Measurements from ENCODE around the gene RGS9. TPM values are rescaled to one million over a fixed set of nuclear protein-coding genes. Genes with fewer than 3 reads are reported as not detected.

RGS9 gene
- total RNA-seq, 1 donor from 2014 or later = 8.7 TPM

- no peak for TF ChIP-seq CTCF (IDR thresholded peaks at IDR 0.05)
- Histone ChIP-seq H3K36me3 (no peaks in the 10 kb centered on the region), H3K9me3 (no peaks in the 10 kb centered on the region), H3K4me3 (no peak overlapping the region), H3K27me3 (no peaks in the 10 kb centered on the region), H3K4me1 (no peaks in the 10 kb centered on the region), H3K27ac (no peak overlapping the region)
- DNase-seq = no peak
- intact Hi-C loops (cut with DNase I) = no loop called here
- ATAC-seq = no peak
Measured at GRCh38 chr17:65268832-65269231, 131.7 kb downstream of the RGS9 start.

- no peak for ATAC-seq
- no peak overlapping the region for H3K27ac ChIP-seq
- no peaks in the 10 kb centered on the region for H3K36me3 ChIP-seq
- no peak overlapping the region for H3K4me3 ChIP-seq
- no peaks in the 10 kb centered on the region for H3K27me3 ChIP-seq
- DNase-seq = no peak
- H3K9me3 ChIP-seq = no peaks in the 10 kb centered on the region
- intact Hi-C loops (cut with DNase I) = no loop called here
- TF ChIP-seq CTCF (IDR thresholded peaks at IDR 0.05) = no peak
- no peaks in the 10 kb centered on the region for H3K4me1 ChIP-seq
Measured at GRCh38 chr17:65270499-65271253, 133.5 kb downstream of the RGS9 start.

GRCh38 chr17:65271296-65271695, 134.1 kb downstream of the RGS9 start:
- DNase-seq (no peak), ATAC-seq (no peak)
- no peaks in the 10 kb centered on the region for H3K9me3 ChIP-seq
- no peaks in the 10 kb centered on the region for H3K27me3 ChIP-seq
- H3K27ac ChIP-seq = no peak overlapping the region
- H3K4me1 ChIP-seq = no peaks in the 10 kb centered on the region
- TF ChIP-seq CTCF (IDR thresholded peaks at IDR 0.05) = no peak
- intact Hi-C loops (cut with DNase I) = no loop called here
- no peak overlapping the region for H3K4me3 ChIP-seq
- no peaks in the 10 kb centered on the region for H3K36me3 ChIP-seq

Other genes starting within 250 kb of the RGS9 start
- gene LRRC37A3, start 217.9 kb upstream of the RGS9 start, total RNA-seq = 8.9 TPM
- gene GNA13, start 80.6 kb upstream of the RGS9 start, total RNA-seq = 51.3 TPM